Activated CD8-positive, alpha-beta memory T cell treated with anti-CD3 and anti-CD28 coated beads for 4 hours (primary cell): ENCODE results near the gene CSTPP1.
"Not testable (repeated sequence)": the region's sequence is repeated elsewhere in the genome, so short reads cannot be mapped to it uniquely, and the experiment has no call there.

Experiments used
- DNase-seq, 2 donors: peaks; one replicate each; pipeline ENCODE4 v3.0.0-alpha.2; 2020; ENCODE audit warnings: low read depth in 2 of 2

CSTPP1 gene

DNA sequence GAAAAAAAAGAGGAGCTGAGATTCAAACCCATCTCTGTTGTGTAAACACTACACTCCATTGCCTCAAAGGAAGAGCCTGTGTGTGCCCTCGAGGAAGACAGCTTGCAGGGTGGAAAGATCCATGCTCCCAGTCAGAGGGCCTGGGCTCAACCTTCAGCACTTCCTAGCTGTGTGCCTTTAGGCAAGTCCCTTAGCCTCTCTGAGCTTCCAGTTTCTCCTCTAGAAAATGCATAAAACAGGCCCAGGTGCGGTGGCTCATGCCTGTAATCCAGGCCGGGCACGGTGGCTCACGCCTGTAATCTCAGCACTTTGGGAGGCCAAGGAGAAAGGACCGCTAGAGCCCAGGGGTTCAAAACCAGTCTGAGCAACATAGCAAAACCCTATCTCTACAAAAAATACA, 244.7 kb downstream of the CSTPP1 start:
- DNase-seq = no peak

DNA sequence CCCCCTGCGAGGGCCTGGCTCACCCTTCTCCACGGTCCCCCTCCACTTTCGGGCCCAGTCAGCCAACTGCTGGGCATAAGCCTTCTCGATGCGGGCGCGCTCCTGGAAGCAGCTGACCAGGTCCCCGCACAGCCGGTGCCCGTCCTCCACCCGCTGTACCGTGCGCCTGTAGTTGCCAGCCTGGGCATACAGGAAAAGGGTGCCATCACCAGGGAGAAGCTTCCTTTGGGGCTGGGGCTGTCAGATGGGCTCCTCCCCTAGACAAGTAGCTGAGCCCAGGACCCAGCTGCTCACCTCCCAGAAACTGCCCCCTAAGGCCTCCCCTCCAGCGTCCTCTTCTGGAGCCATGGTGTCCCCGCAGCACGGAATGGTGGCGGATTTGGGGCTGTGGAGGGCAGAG, 245.8 kb downstream of the CSTPP1 start:
- no peak for DNase-seq

DNA sequence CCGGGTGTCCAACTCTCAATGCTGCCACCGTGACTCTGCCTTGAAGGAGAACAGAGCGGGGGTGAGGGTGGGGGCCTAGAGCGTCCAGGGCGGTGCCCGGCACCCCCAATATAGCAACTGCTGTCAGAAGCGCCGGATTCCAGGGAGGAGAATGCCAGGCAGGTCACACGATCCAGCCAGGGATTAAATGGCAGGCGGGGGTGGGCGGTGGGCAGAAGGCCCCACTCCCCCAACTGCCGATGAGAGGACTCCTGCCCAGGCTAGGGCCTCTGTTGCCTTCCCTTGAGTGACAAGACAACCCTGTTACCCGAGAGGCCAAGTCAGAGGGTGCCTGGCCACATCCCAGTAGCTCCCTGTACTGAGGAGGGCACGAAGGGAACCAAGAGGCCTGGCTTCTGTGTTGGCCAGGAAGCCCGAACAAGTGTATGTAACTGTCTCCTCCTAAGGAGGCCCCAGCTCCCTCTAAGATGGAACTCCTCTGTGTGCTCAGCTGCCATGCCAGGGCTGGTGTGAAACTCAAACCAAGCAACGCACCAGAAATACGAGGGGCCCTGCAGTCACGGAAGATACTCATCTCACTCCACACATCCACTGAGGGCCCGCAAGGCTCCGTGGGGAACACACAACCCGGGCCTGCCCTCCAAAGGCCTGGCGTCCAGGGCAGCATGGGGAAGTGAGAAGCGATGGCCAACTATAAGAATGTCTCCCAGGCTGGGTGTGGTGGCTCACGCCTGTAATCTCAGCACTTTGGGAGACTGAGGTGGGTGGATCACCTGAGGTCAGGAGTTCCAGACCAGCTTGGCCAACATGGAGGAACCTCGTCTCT, 246.7 kb downstream of the CSTPP1 start:
- DNase-seq = no peak

DNA sequence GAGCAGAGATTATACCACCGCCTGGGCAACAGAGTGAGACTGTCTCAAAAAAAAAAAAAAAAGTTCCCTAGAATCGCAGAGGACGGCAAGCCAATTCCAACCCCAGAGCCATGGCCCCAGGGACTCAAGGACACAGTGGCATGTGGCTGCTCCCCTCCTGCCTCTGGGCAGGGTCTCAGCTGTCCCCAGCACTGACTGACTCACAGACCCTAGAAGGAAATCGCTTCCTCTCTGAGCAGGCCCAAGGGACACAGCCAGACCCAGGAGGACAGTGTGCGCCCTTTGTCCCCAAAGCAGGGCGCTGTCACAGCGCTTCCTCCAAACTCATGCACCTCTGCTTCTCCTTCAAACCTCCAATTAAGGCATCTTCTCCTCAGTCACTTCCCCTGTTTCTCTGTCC, 247.4 kb downstream of the CSTPP1 start:
- DNase-seq = no peak

DNA sequence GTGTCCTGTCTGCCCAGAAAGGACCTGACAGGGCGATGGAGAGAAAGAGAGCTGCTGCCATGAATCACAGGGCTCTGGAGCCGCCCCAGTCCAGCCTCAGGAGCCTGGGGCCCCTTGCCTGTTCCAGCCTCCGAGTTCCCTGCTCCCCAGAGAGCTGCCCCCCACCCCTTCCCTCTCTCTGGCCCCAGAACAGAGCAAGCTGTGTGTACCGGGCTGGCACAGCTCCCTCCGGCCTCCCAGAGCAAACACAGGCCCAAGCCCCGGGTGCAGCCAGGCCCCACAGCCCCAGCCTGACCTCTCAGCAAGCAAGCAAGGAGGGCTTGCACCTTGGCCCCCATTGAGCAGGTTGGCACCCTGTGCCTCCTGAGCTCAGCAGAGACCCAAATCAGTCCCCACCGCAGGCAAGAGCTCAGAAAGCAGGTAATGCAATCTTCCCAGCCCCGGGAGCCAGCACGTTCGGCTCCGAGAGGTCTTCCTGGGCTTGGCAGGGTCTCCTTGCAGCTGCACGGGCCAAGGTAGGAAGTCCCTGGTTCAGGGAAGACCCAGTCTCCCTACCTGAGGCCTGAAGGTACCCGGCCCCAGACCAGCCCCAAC, 248.2 kb downstream of the CSTPP1 start:
- no peak for DNase-seq

DNA sequence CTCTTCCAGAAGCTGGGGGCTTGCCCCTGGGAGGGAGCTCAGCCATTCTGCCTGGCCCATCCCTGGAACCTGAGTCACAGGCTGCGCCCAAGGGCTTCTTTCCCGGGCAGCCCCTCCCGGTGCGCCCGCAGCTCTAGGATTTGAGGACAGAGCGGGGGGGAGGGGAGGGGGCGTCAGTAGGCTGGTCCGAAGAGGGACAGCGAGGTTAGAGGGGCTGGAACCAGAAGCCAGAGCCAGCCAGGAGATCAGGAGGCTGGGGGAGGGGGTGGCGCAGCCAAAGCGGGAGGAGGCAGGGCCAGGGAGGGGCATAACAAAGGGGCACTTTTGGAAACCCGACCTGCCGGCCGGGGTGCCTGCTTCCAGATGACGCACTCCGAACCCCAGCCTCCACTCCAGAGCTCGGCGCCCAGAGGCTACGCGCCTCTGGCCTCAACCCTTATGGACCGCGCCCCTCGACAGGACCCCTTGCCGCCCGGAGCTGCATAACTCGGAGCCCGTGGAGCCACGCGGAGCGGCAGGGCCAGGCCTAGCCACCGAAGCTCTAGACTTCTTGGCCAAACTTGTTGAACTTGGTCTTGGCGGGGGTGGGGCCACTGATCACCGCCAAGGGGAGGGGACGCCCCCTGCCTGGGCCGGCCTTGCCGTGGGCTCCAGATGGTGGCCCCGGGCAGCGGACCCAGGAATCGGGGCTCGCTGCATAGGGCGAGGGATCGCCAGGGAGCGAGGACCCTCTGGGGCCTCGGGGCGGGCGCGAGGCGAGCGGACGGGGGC, 248.9 kb downstream of the CSTPP1 start:
- no peak for DNase-seq

DNA sequence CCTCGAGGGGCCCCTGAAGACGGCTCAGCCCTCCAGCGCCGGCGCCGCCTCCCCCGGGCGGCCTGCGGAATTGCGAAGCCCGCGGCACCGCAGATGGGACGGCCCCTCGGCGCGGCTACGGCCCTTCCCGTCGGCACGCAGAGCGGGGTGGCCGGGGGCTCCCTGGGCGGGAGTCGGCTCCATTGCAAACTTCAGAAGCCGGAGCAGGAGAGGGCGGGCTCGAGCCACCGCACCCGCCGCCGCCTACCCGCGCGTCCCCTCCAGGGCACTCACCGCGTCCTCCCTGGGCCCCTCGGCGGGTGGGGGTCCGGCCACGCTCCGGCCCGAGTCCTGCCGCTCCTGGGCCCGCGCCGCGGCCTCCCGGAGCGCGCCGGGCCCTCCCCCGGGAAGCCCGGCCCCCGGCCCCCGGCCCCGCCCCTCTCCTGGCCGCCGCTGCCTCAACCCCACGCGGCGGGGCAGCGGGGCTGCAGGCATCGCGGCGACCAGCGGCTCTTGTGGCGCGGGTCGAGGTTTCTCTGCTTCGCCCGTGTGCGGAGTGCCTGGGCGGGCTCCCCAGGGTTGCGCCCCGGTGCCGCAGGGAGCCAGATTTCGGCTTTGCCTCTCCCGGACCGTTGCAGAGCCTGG, 249.6 kb downstream of the CSTPP1 start, which contains the start of gene PACSIN3:
PACSIN3 (minus strand) TSS at position 359 of the 624 bp plus-strand sequence. CDS start 3,707 bp downstream, outside the sequence.
- no peak for DNase-seq

DNA sequence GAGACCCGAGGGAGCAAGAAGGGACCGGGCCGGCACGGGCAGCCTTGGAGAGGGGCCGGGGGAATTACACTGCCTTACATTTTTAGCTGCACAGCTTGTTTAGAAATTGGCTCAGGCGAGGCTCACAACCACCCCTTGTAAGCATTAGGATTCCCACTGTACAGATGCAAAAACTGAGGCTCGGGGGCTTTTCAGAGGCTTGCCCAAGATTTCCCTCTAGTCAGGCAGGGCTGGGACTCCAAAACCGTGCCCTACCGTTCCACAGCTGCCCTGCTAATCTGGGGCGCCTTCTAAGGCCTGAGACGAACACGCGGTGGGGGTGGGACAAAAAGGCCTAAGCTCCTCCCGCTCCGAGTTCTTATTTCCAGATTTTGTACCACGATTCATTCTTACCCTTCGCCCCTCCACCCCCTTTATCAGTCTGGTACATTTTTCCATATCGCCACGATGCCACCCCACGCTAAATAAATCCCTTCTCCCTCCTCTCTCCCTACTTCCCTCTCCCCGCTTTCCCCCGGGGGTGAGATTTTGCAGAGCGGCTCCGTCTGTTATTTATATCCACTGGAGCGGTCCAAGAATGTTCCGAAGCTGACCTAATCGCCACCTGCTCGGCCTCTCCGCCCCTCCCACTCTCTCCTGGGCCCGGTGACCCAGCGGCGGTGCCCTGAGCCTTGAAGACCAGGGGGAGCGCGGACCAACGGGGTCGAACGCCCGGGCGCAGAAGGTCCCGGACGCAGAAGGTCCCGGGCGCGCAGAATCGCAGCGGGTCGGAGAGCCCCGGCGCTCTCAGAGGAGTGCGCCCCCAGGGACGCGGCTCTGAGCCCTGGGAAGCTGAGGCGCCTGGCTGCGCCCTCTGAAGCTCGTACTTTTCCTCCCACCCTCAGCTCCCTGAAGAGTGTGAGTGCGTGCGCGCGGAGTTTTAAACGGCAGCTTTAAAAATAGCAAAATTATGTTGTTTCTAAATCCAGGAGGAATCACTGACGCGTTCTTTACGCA, 250.4 kb downstream of the CSTPP1 start:
- DNase-seq = no peak

DNA sequence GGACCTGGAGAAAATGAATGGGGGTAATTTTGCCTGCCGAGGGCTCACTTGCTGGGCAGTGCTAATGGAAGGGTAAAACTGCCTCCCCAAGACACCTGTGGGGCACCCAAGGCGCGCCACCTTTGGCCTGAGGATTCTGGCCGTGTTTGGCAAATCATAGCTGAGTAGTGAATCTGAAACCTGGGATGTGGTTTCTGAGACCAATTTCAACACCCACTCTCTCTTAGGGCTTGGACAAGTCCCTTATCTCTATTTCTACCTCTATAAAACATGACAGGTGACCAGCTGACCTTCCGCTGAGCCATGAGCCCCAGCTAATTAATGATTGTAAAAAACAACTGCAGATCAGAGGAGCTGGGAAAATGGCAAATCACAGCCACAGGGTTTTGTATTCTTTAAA, 251.2 kb downstream of the CSTPP1 start:
- DNase-seq = no peak

DNA sequence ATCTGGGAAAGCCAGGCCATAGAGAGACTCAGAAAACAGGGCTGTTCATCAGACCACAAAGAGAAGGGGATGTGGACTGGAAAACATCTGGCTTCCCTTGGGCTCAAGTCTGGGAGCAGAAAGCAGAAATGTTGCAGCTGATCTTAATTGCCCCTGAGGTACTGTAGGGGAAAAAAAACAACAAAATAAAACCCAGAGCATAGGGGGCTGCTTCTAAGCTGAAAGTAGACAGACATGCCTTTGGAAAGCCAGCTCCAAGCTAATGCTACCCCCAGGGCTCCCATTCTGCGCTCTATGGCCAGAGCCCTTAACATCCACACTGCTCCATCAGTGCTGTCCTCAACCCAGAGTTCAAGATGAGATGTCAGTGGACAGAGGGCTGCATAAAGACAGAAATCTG, 251.7 kb downstream of the CSTPP1 start:
- no peak for DNase-seq

DNA sequence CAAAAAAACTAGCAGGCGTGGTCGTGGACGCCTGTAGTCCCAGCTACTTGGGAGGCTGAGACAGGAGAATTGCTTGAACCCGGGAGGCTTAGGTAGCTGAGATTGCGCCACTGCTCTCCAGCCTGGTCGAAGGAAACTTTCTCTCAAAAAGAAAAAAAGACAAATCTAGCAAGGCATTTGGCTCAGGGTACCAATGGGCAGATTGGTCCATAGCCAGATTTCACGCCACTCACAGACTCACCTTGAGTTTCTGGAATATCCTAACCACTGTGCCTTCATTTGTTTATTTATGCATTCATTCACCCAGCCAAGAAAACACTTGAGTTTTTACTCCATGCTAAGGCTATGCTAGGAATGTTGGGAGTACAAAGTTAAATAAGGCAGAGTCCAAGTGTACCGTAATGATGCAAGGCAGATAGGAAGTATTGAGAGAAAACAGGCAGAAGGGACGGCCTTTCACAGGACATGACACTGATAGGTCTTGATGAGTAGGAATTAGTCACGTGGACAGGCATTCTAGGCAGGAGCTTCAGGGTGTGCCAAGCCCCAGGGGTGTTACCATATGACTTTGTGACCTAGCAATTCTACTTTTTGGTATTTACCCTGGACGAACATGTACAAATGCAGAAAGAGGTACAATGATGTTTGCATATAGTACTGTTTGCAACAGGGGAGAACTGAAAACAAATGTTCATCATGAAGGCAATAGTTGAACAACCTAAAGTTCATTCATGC, 252.7 kb downstream of the CSTPP1 start:
- DNase-seq = no peak

DNA sequence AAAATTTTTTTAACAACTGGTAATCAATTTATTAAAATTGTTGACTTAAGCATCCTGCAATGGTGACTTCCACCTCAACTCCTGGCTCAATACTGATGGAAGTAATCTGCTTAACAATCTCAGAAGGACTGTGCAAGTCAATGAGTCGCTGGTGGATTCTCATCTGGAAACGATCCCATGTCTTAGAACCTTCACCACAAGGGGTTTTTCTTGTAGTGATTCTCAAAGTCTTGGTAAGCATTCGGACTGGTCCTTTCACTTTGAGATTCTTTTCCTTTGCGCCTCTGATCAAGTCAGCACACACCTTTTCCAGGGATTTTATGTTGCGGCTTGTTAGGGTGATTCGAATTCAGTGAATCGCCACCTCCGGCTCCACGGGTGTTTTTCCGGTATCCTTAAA, 254.6 kb downstream of the CSTPP1 start:
- not testable (repeated sequence) for DNase-seq

DNA sequence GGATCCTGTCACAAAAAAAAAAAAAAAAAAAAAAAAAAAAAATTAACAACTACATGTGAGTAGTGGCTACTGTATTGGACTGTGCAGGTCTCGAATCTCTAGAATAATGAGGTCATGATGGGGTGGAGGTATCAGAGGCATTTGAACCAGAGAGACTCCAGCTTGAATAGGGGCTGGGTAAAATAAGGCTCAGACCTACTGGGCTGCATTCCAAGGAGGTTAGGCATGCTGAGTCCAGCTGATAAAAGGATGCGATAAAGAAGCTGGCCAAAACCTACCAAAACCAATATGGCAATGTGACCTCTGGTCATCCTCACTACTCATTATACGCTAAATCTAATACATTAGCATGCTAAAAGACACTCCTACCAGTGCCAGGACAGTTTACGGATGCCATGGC, 255.6 kb downstream of the CSTPP1 start:
- no peak for DNase-seq

DNA sequence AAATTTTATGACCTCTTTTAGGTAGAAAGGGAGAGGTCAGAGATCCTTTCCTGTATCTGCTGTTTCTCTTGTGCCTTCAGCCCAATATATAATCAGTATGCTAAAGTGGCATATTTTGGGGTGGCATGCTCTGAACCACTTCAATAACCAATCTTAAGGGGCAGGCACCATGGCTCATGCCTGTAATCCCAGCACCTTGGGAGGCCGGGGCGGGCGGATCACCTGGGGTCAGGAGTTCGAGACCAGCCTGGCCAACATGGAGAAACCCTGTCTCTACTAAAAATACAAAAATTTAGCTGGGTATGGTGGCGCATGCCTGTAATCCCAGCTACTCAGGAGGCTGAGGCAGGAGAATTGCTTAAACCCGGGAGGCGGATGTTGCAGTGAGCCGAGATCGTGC, 261.6 kb downstream of the CSTPP1 start:
- DNase-seq = not testable (repeated sequence)

DNA sequence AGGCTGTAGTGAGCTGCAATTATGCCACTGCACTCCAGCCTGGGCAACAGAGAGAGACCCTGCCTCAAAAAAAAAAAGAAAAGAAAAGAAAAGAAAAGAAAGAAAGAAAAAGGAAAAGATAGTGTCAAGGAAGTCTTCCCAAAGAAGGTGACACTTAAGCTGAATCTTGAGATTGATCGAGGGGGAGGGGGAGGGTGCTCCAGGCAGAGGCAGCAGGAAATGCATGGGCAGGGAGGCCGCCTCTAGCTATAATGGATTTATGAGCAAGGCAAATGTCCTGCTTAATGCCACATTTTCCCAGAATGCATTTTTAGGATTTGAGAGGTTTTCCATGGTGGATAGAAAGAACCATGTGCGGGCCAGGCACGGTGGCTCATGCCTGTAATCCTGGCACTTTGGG, 264.5 kb downstream of the CSTPP1 start:
- no peak for DNase-seq

DNA sequence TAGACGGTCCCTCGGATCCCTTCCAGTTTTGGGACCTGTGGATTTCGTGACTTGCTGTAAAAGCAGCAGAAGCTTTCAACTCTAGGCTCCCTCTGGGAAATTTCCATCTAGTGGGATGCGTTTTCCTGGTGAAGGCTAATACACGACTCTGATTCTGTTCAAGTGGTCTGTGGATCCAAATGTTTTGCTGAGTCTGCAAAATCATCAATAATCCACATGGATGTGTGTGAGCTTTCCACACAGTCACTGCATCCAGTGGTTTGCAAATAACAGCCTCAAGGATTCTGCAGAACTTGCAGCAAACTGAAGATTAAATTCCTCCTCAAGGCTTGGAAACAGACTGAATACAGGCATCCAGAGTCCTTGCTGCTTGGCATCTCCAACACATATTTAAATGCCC, 266.0 kb downstream of the CSTPP1 start:
- DNase-seq = no peak

DNA sequence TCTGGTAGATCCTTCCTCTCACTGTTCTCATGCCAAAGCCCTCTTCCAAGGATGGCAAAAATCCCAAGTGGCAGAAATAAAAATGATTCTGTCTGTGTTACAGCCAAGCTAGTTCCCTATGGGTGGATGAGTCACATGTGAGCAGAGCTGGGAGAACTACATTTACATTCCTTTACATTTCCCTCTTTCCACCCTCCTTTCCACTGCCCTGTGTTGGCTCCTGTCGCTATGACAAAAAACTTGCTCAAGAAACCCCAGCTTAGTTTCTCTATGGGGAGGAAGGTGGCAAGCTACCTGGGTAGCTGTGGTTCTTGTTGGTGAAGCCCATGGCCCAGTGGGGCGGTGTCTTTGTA, 268.1 kb downstream of the CSTPP1 start:
- no peak for DNase-seq

DNA sequence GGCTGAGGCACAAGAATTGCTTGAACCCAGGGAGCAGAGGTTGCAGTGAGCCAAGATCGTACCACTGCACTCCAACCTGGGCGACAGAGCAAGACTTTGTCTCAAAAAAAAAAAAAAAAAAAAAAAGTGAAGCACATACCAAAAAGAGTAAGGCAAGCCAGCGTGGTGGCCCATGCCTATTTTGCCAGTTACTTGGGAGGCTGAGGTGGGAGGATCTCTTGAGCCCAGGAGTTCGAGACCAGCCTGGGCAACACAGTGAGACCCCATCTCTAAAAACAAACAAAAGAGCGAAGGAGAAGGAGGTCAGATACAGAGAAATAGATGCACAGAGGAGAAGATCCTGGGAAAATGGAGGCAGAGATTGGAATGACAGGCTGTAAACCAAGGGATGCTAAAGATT, 270.0 kb downstream of the CSTPP1 start:
- not testable (repeated sequence) for DNase-seq

DNA sequence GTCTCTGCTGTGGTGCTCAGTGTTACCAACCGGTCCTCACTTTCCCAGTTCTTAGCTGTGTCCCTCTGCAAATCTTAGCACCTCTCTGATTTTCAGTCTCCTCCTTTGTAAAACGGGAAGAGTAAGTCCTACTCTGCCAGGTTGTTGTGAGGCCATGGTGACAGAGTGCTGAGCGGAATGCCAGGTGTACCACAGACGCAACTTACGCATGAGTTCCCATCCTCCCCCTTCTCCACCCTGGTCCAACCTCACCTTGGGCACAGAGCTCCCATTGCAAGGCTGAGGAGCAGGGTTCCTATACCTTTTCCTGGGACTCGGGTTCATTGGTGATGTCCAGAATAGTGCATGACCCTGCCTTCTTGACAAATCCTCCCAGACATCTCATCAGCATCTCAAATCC, 270.9 kb downstream of the CSTPP1 start:
- DNase-seq = no peak

DNA sequence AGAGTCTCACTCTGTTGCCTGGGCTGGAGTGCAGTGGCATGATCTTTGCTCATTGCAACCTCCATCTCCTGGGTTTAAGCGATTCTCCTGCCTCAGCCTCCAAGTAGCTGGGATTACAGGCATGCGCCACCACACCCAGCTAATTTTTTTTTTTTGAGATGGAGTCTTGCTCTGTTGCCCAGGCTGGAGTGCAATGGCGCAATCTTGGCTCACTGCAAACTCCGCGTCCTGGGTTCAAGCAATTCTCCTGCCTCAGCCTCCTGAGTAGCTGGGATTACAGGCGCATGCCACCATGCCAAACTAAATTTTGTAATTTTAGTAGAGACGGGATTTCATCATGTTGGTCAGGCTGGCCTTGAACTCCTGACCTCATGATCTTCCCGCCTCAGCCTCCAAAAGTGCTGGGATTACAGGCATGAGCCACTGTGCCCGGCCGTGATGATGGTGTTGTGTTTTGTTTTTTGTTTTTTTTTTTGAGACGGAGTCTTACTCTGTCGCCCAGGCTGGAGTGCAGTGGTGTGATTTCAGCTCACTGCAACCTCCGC, 271.5 kb downstream of the CSTPP1 start:
- DNase-seq = not testable (repeated sequence)
